Renal cortical epithelial cell (primary cell): Measurements from ENCODE around the gene MAGI2. TPM values are rescaled to one million over a fixed set of nuclear protein-coding genes. Genes with fewer than 3 reads are reported as not detected.
A peak's percentile ranks its signal among the peaks of the same experiment; 100 is the strongest.

ENCODE experiments used
- DNase-seq: peaks from one replicate; pipeline ENCODE4 v3.0.0-alpha.2; 2011; ENCODE audit warnings: low read depth
- total RNA-seq: library from RNA; depleted of rRNA; stranded (reverse); fragments of >200 nt; gene quantifications from 2 replicates; pipeline ENCODE4 v1.2.3, GENCODE V29; 2014

Gene MAGI2
- total RNA-seq, 1 donor from 2014 or later = 2.9 TPM

GRCh38 chr7:78226059-78226719, 1227.3 kb downstream of the MAGI2 start:
- peak; percentile 49 for DNase-seq

GRCh38 chr7:78225534-78225933, 1227.9 kb downstream of the MAGI2 start:
- DNase-seq = no peak

DNA sequence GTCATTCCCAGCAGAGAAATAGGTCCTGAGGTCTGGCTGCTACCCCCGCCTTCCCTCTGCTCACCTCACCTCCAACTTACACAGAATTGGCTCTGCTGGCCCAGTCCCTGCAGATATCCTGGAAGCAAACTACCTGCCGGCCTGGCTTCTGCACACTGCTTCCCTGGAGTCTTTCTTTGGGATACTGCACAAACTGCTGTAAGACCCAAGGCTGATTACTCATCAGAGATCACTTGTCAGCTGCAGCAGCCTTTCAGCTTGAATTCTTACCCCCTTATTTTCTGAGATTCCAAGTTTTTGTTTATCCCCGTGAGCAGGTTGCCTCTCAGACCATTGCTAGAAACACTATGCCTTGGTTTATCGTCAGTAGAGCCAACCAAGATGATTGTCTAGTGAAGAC, 1228.5 kb downstream of the MAGI2 start:
- DNase-seq = peak; percentile 25

DNA sequence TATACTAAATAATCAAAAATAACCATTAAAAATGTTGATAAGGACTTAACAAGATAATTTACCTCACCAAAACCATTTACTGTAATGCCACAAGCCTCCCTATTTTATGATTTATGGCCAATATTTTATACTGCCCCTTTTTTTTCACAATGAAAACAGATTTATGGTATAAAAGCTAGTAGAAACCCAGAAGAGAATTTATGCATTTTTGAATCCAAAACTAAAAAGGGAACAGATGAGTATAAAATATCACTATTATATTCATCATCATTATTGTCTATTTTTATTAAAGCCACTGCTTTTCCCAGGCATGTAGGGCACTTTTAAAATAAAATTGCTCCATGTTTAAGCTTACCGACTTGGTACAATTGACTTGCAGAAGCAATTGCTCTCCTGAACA, 1229.9 kb downstream of the MAGI2 start:
- DNase-seq = no peak

DNA sequence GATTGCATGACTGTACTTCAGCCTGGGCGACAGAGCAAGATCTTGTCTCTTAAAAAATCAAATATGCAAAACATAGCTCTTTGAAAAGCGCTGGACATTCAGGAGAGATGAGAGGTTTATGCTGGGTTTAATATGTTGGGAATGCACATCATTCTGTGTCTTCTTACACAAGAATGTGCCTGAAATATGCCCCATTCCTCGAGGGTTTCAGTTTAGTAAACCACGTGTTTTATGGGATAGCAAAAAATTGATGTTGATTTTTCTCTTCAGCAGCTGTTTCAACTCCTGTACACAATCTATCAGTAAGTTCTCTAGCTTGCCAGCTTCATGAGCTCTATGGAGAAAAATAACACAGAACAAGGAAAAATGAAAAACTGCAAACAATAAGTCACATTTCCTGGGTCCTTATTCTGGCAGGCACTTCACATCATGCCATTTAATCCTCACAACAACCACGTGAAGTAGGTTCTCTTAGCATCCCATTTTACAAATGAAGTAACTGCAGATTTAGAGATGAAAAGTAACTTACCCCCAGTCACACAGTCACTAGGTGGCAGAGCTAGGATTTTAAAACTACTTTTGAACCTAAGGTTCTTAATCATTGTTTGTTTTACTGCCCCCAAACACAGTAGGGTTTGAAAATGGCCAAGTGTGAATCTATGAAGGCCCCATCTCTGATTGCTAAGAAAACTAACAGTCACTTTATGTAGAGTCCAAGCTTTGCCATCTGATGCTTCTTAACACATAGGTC, 1231.3 kb downstream of the MAGI2 start:
- DNase-seq = no peak

DNA sequence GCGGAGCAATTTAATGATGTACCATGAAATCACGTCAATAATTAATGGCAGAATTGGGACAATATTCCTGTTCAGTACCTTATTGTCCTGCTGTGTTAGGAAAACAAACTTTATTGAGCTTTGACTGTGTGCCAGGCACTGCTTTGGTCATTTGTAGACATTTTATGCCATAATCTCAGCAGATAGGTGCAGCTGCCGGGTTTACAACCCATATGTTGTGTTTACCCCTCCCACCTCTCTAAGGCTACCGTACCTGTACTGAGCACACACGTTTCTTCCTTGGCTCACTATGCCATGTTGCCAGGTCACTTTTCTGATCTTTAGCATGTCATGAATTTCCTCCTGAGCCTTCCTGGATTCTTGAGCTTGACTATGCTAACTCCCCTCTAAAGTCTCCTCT, 1232.7 kb downstream of the MAGI2 start:
- DNase-seq = no peak

- DNase-seq = peak; percentile 26
These were observed 1234.6 kb downstream of the MAGI2 start for GRCh38 chr7:78218876-78219275.

DNA sequence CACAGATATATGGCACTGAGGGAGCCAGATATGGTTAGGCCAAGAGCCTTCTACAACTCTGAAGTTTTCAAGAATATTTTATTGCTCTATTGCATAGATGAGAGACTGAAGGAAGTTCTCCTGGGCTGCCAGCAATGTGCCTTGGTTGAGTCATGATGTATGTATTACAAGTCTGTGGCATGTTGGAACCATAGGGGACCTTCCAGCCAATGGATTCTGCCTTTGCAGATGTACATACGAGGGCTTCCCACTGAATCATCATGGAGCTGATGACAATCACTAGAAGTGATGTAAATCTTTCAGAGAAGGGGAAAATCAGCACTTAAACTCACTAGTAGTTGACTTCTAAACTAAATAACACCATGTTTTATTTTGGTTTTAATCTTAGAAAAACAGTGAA, 1235.4 kb downstream of the MAGI2 start:
- peak; percentile 35 for DNase-seq

GRCh38 chr7:78215199-78215598, 1238.3 kb downstream of the MAGI2 start:
- no peak for DNase-seq

DNA sequence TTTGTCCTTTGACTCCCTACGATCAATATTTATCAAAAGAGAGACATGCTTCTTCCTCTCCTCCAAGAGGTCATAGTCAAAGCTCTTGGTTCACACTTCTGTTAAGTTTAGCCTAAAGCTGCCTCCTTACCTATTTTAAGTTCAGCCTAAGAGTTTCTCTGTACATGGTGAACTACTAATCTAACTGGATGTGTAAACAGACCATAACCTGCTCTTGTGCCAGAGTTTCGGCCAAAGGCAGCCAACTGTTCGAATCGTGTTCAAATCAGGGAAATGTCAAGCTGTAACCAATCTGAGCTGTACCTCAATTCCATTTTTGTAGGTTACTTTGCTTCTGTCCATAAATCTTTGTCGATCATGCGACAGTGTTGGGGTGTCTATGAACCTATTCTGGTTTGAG, 1240.1 kb downstream of the MAGI2 start:
- DNase-seq = no peak

GRCh38 chr7:78212476-78213060, 1240.9 kb downstream of the MAGI2 start:
- no peak for DNase-seq

DNA sequence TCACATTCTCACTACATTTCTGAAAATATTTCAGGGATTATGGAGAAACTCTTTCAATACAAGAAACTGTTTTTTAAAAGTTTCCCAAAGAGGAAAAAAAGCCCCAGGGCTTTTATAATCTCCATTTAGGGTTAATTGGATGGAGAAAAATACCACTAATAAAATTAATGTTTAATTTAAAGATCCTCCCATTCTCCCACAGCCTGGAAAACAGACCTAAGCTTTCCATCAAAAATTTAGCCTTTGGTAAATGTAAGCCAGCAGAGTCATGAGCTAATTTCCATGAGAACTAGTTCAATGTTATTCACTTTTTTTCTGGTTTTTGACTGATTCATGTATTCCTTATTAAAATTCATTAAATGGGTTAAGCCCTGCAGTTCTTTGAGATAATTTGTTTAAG, 1246.2 kb downstream of the MAGI2 start:
- peak; percentile 26 for DNase-seq

DNA sequence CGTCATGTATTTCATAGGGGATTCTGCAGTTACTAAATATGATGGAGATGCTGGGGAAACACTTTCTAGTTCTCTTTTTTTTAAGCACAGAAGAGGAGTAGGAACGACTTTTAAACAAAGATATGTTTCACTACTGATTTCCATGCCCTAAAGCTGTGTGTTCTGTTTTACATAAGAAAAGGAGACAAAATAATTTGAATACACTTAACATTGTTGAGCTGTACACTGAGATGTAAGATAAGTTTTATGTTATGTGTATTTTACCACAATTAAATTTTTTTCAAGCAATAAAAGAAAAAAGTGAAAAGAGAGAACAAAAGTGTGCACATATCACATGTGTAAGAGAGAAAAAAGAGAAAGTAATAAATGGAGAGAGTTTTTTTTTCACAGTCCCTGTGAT, 1246.7 kb downstream of the MAGI2 start:
- DNase-seq = no peak

GRCh38 chr7:78203042-78203720, 1250.3 kb downstream of the MAGI2 start:
- DNase-seq = peak; percentile 57

GRCh38 chr7:78198756-78199155, 1254.7 kb downstream of the MAGI2 start:
- no peak for DNase-seq

GRCh38 chr7:78197447-78197846, 1256.0 kb downstream of the MAGI2 start:
- DNase-seq = peak; percentile 93

DNA sequence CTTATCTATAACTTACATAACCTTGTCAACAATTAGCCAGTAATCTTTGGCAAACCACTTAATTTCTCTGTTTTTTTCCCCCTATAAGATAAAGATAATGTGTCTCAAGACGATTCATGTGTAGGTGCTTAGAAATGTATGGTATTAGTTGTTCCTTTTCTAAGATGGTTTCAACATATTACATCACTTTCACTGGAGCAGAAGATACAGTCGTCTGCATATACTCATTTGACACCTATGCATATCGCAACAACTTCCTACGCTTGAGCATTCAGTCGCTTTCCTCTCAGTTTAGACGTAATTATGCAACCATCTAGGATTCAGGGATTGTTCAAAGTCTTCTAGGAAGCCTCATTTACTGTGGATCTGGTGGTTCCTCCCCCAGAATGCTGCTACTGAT, 1258.2 kb downstream of the MAGI2 start:
- no peak for DNase-seq

DNA sequence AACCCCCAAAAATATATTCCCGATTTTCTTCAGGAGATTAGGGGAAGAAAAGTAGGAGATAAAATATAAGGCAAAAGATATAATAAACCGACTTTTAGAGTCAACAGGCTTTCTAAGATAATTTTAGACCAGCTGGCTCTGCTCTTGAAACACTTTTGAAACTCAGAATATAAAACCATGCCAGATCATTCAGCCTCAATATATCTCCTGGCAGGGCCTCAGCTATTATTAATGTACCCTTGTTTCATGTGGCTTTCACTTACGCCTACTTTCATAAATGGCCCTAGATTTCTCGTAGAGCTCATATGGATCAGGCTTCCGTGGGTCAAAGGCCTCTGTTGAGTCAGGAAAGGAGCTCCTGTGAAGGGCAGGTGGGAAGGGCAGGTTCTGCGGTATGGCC, 1258.9 kb downstream of the MAGI2 start:
- DNase-seq = no peak

- no peak for DNase-seq
These were observed 1261.9 kb downstream of the MAGI2 start for GRCh38 chr7:78191475-78192079.

DNA sequence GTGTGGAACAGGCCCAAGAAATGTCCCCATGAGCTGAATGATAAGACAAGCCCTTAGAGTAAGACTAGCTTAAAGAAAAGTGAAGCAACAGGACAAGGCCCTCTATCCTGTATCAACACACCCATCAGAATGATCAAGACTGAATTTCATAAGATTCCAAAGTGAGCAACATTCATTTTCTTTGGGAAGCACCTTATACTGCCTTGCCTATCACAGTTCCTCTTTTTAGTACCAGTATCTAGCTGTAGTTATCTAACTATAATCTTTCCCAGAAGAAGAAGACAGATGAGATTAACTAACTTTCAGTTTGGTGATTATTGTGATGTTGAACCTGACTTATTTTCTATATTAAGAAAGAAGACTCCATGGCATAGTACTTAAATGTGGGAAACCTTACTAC, 1263.7 kb downstream of the MAGI2 start:
- DNase-seq = no peak

DNA sequence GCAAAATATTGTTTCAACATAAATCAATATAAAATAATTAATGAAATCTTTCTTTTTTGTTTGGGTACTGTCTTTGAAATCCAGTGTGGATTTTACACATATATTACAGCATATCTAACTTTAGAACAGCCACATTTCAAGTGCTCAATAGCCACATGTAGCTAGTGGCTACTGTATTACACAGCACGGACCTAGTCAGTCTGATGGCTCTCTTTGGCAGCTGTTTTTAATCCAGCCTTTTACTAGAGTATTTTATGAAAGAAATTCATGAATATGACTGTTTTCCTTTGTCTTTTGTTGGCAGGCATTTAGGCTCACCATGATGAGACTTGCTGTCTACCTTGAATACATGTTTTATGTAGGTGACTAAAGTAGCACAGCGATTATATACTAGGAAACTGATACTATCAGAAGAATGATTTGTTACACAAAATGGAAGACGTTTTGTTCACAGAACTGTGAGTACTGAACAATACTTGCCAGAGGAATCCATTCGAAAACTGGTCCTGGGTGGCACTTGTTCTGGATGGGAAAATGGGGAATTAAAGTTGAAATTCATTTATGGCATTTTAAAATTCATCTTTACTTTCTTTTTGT, 1268.2 kb downstream of the MAGI2 start:
- DNase-seq = no peak

GRCh38 chr7:78184299-78184698, 1269.2 kb downstream of the MAGI2 start:
- DNase-seq = no peak
